ENCODE results near the gene C17orf58.

DNA sequence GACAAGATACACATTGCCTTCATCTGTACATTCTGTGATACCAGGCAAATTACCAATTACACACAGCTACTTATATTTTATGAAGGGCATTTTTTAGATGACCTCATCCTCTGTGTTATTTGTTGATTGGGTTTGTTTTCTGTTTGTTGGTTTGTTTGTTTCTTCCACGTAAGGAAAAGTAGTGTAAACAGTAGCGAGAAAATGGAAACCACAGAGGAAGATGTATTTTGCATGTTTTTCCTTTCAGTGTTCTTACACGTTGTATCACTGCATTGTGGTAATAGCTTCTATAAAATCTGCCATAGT is 12.9 kb downstream of the C17orf58 start:
- TF ChIP-seq, protein P1, sequence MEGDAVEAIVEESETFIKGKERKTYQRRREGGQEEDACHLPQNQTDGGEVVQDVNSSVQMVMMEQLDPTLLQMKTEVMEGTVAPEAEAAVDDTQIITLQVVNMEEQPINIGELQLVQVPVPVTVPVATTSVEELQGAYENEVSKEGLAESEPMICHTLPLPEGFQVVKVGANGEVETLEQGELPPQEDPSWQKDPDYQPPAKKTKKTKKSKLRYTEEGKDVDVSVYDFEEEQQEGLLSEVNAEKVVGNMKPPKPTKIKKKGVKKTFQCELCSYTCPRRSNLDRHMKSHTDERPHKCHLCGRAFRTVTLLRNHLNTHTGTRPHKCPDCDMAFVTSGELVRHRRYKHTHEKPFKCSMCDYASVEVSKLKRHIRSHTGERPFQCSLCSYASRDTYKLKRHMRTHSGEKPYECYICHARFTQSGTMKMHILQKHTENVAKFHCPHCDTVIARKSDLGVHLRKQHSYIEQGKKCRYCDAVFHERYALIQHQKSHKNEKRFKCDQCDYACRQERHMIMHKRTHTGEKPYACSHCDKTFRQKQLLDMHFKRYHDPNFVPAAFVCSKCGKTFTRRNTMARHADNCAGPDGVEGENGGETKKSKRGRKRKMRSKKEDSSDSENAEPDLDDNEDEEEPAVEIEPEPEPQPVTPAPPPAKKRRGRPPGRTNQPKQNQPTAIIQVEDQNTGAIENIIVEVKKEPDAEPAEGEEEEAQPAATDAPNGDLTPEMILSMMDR (conservative IDR thresholded peaks at IDR 0.05; ENCODE audit: low read depth, low read length) = no peak
- TF ChIP-seq EZH2 (IDR thresholded peaks at IDR 0.05; ENCODE audit: borderline replicate concordance, low read depth, low read length, poor library complexity, severe bottlenecking) = no peak
